Hematopoietic multipotent progenitor cell treated with erythropoietin and hydrocortisone succinate and interleukin-3 and kit ligand, for 8 days (in vitro differentiated cells): ENCODE results near the gene GPR137.
A peak's percentile ranks its signal among the peaks of the same experiment; 100 is the strongest.
"Not testable (repeated sequence)": the region's sequence is repeated elsewhere in the genome, so short reads cannot be mapped to it uniquely, and the experiment has no call there.

Experiments used
- DNase-seq: peaks from one replicate; pipeline ENCODE4 v3.0.0-alpha.2; 2015

The GPR137 gene

GRCh38 chr11:64305075-64305690, 19.5 kb downstream of the GPR137 start, which contains the start of gene ESRRA:
Gene ESRRA, plus strand, starts transcription at chr11:64305524. Its CDS starts 1,656 bp downstream, at chr11:64307180.
- peak; percentile 98 for DNase-seq

DNA sequence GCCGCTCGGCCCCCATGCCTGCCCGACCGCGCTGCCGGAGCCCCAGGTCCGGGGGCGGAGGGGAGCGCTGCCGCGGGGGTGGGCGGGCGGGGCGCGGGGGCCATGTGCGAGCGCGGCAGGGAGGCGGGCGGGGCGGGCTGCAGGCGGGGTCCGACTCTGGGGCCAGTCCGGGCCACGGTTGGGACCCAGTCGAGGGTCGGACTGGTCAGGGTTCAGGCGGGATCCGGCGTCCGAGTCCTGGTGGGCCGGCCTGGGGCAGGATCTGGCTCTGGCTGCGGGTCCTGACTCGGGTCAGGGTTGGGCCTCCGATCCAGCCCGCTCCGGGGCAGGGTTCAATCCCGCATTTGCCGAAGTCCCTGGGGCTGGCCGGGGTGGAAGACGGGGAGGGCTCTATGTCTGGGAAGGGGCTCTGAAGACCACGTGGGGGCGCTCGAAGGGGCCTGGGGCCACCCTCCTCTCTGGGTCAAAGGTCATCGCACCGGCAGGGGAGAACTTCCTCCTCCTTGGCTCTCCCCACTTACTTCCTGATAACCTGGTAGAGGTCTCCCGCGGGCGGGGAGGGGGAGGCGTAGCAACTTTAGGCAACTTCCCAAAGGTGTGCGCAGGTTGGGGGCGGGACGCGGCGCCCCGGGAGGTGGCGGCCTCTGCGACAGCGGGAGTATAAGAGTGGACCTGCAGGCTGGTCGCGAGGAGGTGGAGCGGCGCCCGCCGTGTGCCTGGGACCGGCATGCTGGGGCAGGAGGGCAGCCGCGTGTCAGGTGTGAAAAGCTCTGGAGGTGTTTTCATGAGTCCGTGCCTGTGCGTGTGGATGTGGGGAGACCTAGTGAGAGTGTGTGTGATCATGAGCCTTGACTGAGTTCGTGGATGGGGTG, 20.3 kb downstream of the GPR137 start:
- peak; percentile 87 for DNase-seq

GRCh38 chr11:64306563-64306875, 20.9 kb downstream of the GPR137 start:
- no peak for DNase-seq

DNA sequence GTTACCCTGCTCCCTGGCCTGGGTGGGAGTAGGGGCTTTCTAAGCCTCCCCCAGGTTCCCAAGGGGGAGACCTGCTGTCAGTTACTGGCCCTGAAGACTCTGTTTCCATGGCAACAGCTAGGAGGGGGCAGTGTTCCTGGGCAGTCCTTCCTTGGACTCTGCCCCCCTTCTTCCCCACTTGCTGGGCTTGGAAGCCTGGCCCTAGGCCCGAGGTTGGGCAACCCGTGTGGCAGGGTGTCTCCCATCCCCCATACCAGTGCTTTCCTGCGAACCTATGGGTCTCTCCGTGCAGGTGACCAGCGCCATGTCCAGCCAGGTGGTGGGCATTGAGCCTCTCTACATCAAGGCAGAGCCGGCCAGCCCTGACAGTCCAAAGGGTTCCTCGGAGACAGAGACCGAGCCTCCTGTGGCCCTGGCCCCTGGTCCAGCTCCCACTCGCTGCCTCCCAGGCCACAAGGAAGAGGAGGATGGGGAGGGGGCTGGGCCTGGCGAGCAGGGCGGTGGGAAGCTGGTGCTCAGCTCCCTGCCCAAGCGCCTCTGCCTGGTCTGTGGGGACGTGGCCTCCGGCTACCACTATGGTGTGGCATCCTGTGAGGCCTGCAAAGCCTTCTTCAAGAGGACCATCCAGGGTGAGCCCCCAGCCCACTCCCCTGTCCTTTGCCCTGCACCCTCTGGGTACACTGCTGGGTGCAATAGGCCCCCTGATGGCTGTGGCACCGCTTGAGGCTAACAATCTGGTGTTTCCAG, 21.4 kb downstream of the GPR137 start:
- DNase-seq = no peak

DNA sequence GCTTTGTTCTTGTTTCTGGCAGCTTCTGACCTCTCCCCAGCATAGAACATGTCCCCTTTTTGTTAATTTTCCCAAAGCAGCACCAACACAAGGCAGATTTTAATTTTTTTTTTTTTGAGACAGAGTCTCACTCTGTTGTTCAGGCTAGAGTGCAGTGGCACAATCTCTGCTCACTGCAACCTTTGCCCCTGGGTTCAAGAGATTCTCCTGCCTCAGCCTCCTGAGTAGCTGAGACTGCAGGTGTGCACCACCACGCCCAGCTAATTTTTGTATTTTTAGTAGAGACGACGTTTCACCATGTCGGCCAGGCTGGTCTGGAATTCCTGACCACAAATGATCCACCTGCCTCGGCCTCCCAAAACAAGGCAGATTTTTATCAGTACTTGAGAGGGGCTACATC, 22.1 kb downstream of the GPR137 start:
- DNase-seq = not testable (repeated sequence)

DNA sequence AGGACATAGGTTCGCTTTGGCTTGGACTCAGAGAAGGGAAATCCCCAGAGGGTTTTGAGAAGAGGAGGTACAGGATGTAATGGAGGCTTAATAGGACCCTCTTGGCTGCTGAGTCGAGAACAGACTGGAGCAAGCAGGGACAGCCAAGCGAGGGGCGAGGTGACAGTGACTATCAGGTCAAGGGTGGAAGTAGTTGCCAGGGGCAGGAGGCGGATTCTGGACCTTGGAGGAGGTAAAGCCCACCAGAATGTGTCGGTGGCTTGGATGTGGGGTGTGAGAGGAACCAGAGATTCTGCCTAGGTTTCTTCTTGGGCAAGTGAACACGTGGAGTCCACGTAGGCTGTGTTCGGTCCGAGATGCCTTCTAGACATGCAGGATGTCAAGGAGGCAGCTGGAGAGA, 27.3 kb downstream of the GPR137 start:
- DNase-seq = no peak

DNA sequence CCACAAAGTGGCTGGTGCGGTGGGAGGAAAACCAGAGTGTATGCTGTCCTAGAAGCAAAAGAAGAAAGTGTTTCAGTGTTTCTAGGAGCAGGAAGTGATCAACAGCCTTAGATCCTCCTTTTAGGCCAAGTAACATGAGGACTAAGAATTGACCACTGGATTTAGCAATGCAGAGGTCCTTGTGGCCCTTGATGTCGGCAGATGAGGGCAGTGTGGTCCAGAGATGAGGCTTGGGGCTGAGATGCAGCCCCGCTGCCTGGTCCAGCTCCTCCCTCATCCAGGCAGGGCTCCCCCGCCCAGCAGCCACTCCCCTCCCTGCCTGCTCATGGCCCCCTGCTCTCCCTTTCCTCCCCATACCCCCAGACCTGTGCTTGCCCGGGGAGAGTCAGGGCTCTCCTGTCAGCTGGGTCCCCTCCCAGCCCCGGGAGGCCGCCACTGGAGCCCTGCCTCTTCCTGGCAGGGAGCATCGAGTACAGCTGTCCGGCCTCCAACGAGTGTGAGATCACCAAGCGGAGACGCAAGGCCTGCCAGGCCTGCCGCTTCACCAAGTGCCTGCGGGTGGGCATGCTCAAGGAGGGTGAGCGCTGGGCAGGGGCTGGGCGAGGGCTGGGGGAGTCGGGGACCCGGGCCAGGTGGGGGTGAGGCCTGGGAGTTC, 28.0 kb downstream of the GPR137 start:
- no peak for DNase-seq

GRCh38 chr11:64314146-64314804, 28.6 kb downstream of the GPR137 start:
- no peak for DNase-seq

GRCh38 chr11:64314805-64315561, 29.3 kb downstream of the GPR137 start:
- DNase-seq = no peak

GRCh38 chr11:64315667-64316526, 30.2 kb downstream of the GPR137 start:
- DNase-seq = not testable (repeated sequence)

DNA sequence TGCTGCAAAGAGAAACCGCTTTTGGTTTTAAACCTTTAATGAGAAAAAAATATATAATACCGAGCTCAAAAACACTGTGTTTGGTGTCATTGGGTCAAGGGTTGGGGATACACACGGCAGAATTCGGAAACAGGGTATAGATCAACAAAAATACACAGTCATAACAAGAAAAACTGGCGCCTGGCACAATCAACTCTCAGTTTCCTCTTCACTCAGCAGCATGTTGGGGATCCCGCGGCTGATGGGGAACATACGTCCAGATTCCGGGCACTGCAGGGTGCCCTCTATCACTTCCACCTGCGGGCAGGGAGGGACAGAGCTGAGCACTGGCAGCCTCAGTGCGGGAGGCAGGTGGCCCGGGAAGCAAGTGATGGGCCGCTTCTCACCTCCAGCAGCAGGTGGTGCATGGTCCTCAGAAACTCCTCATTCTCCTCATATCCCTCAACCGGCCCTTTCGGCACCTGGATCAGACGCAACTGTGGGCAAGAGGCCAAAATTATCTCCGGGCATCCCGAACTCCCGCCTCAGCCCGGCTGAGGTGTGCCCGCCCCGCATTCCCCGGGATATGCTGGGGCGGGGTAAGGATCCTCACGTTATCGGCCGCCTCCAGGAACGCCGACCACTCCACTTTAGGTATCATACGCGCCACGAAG, 31.1 kb downstream of the GPR137 start:
- peak; percentile 39 for DNase-seq

DNA sequence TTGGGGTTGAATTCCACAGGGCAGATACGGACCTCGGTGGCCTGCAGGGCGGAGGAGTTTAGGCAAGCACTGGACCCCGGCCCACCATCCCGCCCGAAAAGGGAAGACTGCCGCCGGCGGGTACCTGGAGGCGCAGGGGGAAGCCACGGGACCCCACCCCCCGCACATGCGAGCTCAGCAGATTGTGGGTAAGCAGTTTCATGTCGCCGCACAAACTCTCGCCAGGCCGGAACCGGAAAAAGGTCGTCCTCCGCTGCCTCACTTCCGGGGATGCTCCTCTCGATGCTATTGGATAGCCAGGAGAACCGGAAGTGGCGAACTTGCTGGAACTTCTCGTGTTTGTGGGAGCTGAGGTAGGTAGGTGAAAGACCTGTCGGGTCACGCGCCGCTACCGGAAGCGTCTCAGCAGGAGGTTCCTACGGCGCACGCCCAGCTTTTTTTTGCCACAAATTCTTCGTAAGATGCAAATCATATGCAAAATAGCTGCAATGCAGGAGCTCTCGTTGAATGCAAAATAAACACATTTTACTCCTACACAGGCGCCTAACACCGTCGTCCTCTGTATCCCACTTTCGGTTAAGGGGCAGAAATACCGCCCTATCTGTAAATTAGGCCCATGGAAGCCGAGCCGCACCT, 31.8 kb downstream of the GPR137 start, which contains the start of gene TRMT112:
Gene TRMT112 (minus strand): TSS at position 235 of the 636 bp plus-strand sequence. CDS start 33 bp downstream, at position 202.
- DNase-seq = peak; percentile 99

DNA sequence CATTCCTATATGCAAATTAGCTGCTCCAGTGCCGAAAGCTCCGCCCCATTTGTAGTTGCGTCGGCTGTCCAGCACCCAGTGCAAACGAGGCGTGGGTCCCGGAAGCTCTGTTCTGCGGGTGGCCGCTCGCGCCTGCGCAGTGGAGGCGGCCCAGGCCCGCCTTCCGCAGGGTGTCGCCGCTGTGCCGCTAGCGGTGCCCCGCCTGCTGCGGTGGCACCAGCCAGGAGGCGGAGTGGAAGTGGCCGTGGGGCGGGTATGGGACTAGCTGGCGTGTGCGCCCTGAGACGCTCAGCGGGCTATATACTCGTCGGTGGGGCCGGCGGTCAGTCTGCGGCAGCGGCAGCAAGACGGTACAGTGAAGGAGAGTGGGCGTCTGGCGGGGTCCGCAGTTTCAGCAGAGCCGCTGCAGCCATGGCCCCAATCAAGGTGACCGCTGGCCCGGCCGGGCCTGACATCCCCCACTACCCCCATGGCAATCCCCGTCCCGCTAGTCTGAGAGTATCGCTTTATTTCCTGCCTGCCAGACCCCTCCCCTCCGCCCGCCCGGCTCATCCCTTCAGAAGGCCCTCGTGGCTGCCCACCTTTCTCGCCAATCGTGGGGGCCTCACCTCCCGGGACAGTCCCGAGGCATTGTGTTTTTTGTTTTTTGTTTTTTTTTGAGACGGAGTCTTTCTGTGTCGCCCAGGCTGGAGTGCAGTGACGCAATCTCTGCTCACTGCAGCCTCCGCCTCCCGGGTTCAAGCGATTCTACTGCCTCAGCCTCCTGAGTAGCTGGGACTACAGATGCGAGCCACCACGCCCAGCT, 32.5 kb downstream of the GPR137 start, which contains the start of gene PRDX5:
Gene PRDX5 (plus strand): TSS at position 161 of the 805 bp plus-strand sequence. CDS start 95 bp downstream, at position 256.
- DNase-seq = peak; percentile 98

GRCh38 chr11:64318766-64319761, 33.4 kb downstream of the GPR137 start:
- no peak for DNase-seq

DNA sequence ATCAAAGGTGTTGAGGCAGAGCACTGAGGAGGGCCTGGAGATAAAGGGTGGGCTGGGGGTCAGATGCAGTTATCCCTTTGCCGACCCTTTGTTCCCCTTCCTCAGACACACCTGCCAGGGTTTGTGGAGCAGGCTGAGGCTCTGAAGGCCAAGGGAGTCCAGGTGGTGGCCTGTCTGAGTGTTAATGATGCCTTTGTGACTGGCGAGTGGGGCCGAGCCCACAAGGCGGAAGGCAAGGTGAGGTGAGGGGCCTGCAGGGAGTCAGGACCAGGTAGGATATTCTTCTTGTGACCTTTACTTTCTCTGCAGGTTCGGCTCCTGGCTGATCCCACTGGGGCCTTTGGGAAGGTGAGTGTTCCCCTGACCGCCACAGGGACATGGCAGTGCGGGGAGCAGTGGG, 34.9 kb downstream of the GPR137 start:
- no peak for DNase-seq

DNA sequence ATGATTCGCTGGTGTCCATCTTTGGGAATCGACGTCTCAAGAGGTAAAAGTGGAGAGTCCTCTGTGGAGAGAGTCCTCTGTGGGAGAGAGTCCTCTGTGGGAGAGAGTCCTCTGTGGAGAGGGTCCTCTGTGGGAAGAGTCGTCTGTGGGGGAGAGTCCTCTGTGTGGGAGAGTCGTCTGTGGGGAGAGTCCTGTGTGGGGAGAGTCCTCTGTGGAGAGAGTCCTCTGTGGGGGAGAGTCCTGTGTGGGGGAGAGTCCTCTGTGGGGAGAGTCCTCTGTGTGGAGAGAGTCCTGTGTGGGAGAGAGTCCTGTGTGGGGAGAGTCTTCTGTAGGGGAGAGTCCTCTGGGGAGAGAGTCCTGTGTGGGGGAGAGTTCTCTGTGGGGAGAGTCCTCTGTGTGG, 35.4 kb downstream of the GPR137 start:
- no peak for DNase-seq

GRCh38 chr11:64321533-64321932, 35.9 kb downstream of the GPR137 start:
- DNase-seq = no peak
